ENCODE measurements around the gene SH2D3A. TPM values are rescaled to one million over a fixed set of nuclear protein-coding genes. Genes with fewer than 3 reads are reported as not detected.

The SH2D3A gene
- total and polyA plus RNA-seq, 2 donors (not counting 1 experiment from before 2014, with no cell fraction given), result 36.1 to 54.1 TPM

GRCh38 chr19:6754653-6755463 lies 12.4 kb downstream of the SH2D3A start:
- ChIA-PET CTCF (interaction anchor here (0.9 to 3.8 kb wide), 7 partner anchors 17 to 238 kb away, joined by 3 to 22 read pairs (median 8); partner anchors contain the start of genes GPR108 and VAV1), POLR2A (interaction anchor here (2.2 kb wide), 1 partner anchor 59 kb away, joined by 4 read pairs; no protein-coding TSS in a partner anchor)
- Histone ChIP-seq H3K36me3 (replicated peaks in 1 of 2; ENCODE audit: control extremely low read depth in 1 of 2, control insufficient read depth in 1 of 2, extremely low read depth in 1 of 2, insufficient read depth in 2 of 2, low read length in 1 of 2) (peaks cover 2 to 36% of the 10 kb centered on the region in 2 experiments), H3K27ac (ENCODE audit: low read length in 2 of 2) (no peak overlapping the region), H4K20me1 (ENCODE audit: control insufficient read depth, insufficient read depth, low read length, poor library complexity, severe bottlenecking) (peaks cover 25% of the 10 kb centered on the region), H3K79me2 (ENCODE audit: control insufficient read depth, insufficient read depth, low read length) (peaks cover 26% of the 10 kb centered on the region), H3K27me3 (replicated peaks in 1 of 4; ENCODE audit: control extremely low read depth in 1 of 4, control insufficient read depth in 3 of 4, insufficient read depth in 4 of 4, low read length in 3 of 4) (no peaks in the 10 kb centered on the region), H3K4me1 (ENCODE audit: control insufficient read depth in 2 of 2, insufficient read depth in 2 of 2, low read length in 2 of 2) (peaks cover 14 to 29% of the 10 kb centered on the region in 2 donors), H3K4me2 (replicated peaks; ENCODE audit: low read depth, low read length, poor library complexity, severe bottlenecking) (no peak overlapping the region), H3K9ac (ENCODE audit: low read length) (no peak overlapping the region), H3K4me3 (ENCODE audit: control extremely low read depth in 1 of 5, extremely low read depth in 1 of 5, insufficient read depth in 1 of 5, low read depth in 2 of 5, low read length in 4 of 5) (no peak overlapping the region), H2AFZ (ENCODE audit: insufficient read depth, low read depth, low read length, poor library complexity, severe bottlenecking) (no peak overlapping the region), H3K9me3 (ENCODE audit: control extremely low read depth in 1 of 3, control insufficient read depth in 2 of 3, insufficient read depth in 1 of 3, low read length in 2 of 3) (no peaks in the 10 kb centered on the region)
- Mint-ChIP-seq H3K4me3 (no peak overlapping the region), H3K4me1 (peaks cover 28% of the 10 kb centered on the region), H3K27me3 (no peaks in the 10 kb centered on the region), H3K9me3 (ENCODE audit: insufficient read depth) (no peaks in the 10 kb centered on the region), H3K27ac (peak overlapping the region; percentile 52)
- intact Hi-C loops (cut with micrococcal nuclease), result loop anchor here (5.0 kb wide), 1 partner anchor 123 kb away; no protein-coding TSS in a partner anchor
- no peak for TF ChIP-seq CTCF (IDR thresholded peaks at IDR 0.05)
- no peak for TF ChIP-seq EZH2 (IDR thresholded peaks at IDR 0.05; ENCODE audit: borderline replicate concordance, insufficient read depth, low read depth, low read length, poor library complexity, severe bottlenecking)
- ATAC-seq (ENCODE audit: low read depth), result no peak
- no peak for DNase-seq
- 98% methylated on average over 17 of the region's 23 CpGs for WGBS (ENCODE audit: insufficient coverage)

- H3K4me1 Mint-ChIP-seq, result peaks cover 28% of the 10 kb centered on the region
- peaks cover 14 to 29% of the 10 kb centered on the region in 2 donors for H3K4me1 ChIP-seq (ENCODE audit: control insufficient read depth in 2 of 2, insufficient read depth in 2 of 2, low read length in 2 of 2)
These were observed 13.1 kb downstream of the SH2D3A start for GRCh38 chr19:6754136-6754535.

More at GRCh38 chr19:6754136-6754535, 13.1 kb downstream of the SH2D3A start:
- H3K9me3 ChIP-seq (ENCODE audit: control extremely low read depth in 1 of 3, control insufficient read depth in 2 of 3, insufficient read depth in 1 of 3, low read length in 2 of 3), result no peaks in the 10 kb centered on the region
- peaks cover 19% of the 10 kb centered on the region for H3K79me2 ChIP-seq (ENCODE audit: control insufficient read depth, insufficient read depth, low read length)
- H3K4me2 ChIP-seq (replicated peaks; ENCODE audit: low read depth, low read length, poor library complexity, severe bottlenecking), result peak overlapping the region; percentile 83
- no peaks in the 10 kb centered on the region for H3K27me3 ChIP-seq (replicated peaks in 1 of 4; ENCODE audit: control extremely low read depth in 1 of 4, control insufficient read depth in 3 of 4, insufficient read depth in 4 of 4, low read length in 3 of 4)
- 90% methylated on average over 22 of the region's 22 CpGs for WGBS (ENCODE audit: insufficient coverage)
- no peak for TF ChIP-seq CTCF (IDR thresholded peaks at IDR 0.05)
- no peak for TF ChIP-seq EZH2 (IDR thresholded peaks at IDR 0.05; ENCODE audit: borderline replicate concordance, insufficient read depth, low read depth, low read length, poor library complexity, severe bottlenecking)
- Mint-ChIP-seq H3K27ac (no peak overlapping the region), H3K27me3 (no peaks in the 10 kb centered on the region), H3K9me3 (ENCODE audit: insufficient read depth) (no peaks in the 10 kb centered on the region), H3K4me3 (no peak overlapping the region)
- no peak overlapping the region for H2AFZ ChIP-seq (ENCODE audit: insufficient read depth, low read depth, low read length, poor library complexity, severe bottlenecking)
- no peak overlapping the region for H3K9ac ChIP-seq (ENCODE audit: low read length)
- DNase-seq, result no peak
- ChIA-PET POLR2A (interaction anchor here (1.3 to 2.2 kb wide), 2 partner anchors 16 to 60 kb away, joined by 4 to 6 read pairs; partner anchors contain the start of gene GPR108), CTCF (interaction anchor here (0.7 to 3.8 kb wide), 9 partner anchors 11 to 294 kb away, joined by 3 to 22 read pairs (median 8); partner anchors contain the start of genes GPR108, SLC25A23 and VAV1)
- H3K4me3 ChIP-seq (ENCODE audit: control extremely low read depth in 1 of 5, extremely low read depth in 1 of 5, insufficient read depth in 1 of 5, low read depth in 2 of 5, low read length in 4 of 5), result no peak overlapping the region
- peaks cover 25% of the 10 kb centered on the region for H4K20me1 ChIP-seq (ENCODE audit: control insufficient read depth, insufficient read depth, low read length, poor library complexity, severe bottlenecking)
- H3K27ac ChIP-seq (ENCODE audit: low read length in 2 of 2), result no peak overlapping the region
- intact Hi-C loops (cut with micrococcal nuclease), result loop anchor here (5.0 kb wide), 1 partner anchor 122 kb away; no protein-coding TSS in a partner anchor
- ATAC-seq (ENCODE audit: low read depth), result no peak
- H3K36me3 ChIP-seq (replicated peaks in 1 of 2; ENCODE audit: control extremely low read depth in 1 of 2, control insufficient read depth in 1 of 2, extremely low read depth in 1 of 2, insufficient read depth in 2 of 2, low read length in 1 of 2), result peaks cover 0 to 37% of the 10 kb centered on the region in 2 experiments

All from B cell (primary cell).